Kidney epithelial cell (primary cell): Measurements from ENCODE around the gene TNS4. TPM values are rescaled to one million over a fixed set of nuclear protein-coding genes. Genes with fewer than 3 reads are reported as not detected.

Experiments
- DNase-seq: peaks from one replicate; pipeline ENCODE4 v3.0.0-alpha.2; 2010; ENCODE audit warnings: low read depth
- H3K27me3 ChIP-seq: 2 replicates; pipeline ENCODE4 v1.6.0; 2011; ENCODE audit warnings: low read length; ENCODE audit not compliant: control insufficient read depth, insufficient read depth
- H3K36me3 ChIP-seq: 2 replicates; pipeline ENCODE4 v1.5.1; 2011; ENCODE audit warnings: low read length; ENCODE audit not compliant: control insufficient read depth, insufficient read depth
- H3K4me3 ChIP-seq: 2 replicates; pipeline ENCODE4 v1.5.1; 2011; ENCODE audit warnings: low read depth, mild to moderate bottlenecking, control low read depth, low read length
- CTCF ChIP-seq: IDR thresholded peaks from 2 replicates; pipeline ENCODE4 v1.5.1; 2011; ENCODE audit warnings: mild to moderate bottlenecking, moderate library complexity, low read length, control low read depth, inconsistent platforms; ENCODE audit not compliant: insufficient read depth, poor library complexity, severe bottlenecking
- total RNA-seq: library from RNA; depleted of rRNA; stranded (reverse); fragments of >200 nt; gene quantifications from 2 replicates; pipeline ENCODE4 v1.2.3, GENCODE V29; 2015

The TNS4 gene
- total RNA-seq, 1 donor from 2014 or later: not detected

GRCh38 chr17:40516581-40517285 is 15.3 kb upstream of the TNS4 start:
- DNase-seq: no peak
- H3K4me3 ChIP-seq: no peak overlapping the region

DNA sequence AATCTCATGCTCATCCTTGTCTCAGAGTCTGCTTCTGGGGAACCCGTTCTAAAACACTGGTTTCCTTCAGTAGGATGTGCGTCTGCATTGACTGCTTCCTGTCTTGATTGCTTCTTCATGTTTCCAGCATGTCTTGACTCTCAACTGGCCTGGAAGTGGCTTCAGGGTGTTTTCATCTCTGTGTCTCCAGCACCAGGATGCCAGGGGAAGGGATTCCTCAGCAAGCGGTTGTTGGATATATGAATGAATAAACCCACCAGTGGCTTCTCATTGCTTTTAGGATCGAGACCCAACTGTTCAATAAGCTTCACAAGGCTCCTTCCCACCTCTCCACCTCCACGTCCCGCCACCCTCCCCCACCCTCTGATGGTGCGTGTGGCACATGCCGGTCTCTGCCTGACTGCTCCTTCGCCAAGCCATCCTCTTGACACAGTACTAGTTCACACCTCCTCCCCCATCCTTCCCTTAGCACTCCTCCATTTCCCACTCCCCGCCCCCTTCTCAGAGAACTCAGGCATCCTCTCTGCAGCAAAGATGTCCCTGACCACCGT is 14.1 kb upstream of the TNS4 start:
- Histone ChIP-seq H3K36me3 (no peaks in the 10 kb centered on the region), H3K27me3 (no peaks in the 10 kb centered on the region)
- no peak for TF ChIP-seq CTCF

More at GRCh38 chr17:40516581-40517285, 15.3 kb upstream of the TNS4 start:
- TF ChIP-seq CTCF: no peak
- Histone ChIP-seq H3K36me3 (no peaks in the 10 kb centered on the region), H3K27me3 (no peaks in the 10 kb centered on the region)

GRCh38 chr17:40515011-40515410 is 13.6 kb upstream of the TNS4 start:
- Histone ChIP-seq H3K4me3 (no peak overlapping the region), H3K36me3 (no peaks in the 10 kb centered on the region), H3K27me3 (no peaks in the 10 kb centered on the region)
- DNase-seq: no peak
- TF ChIP-seq CTCF: no peak

More for the DNA sequence above, 14.1 kb upstream of the TNS4 start:
- no peak overlapping the region for H3K4me3 ChIP-seq
- DNase-seq: no peak

GRCh38 chr17:40514013-40514875 is 12.8 kb upstream of the TNS4 start:
- no peaks in the 10 kb centered on the region for H3K36me3 ChIP-seq
- TF ChIP-seq CTCF: no peak
- H3K27me3 ChIP-seq: no peaks in the 10 kb centered on the region
- no peak for DNase-seq
- no peak overlapping the region for H3K4me3 ChIP-seq

GRCh38 chr17:40511667-40512220 is 10.3 kb upstream of the TNS4 start:
- Histone ChIP-seq H3K27me3 (no peaks in the 10 kb centered on the region), H3K4me3 (no peak overlapping the region), H3K36me3 (no peaks in the 10 kb centered on the region)
- TF ChIP-seq CTCF: no peak
- DNase-seq: no peak
